ENCODE measurements around the gene RORC. TPM values are rescaled to one million over a fixed set of nuclear protein-coding genes. Genes with fewer than 3 reads are reported as not detected.

The RORC gene
- total and polyA plus RNA-seq, 7 donors: 0.27 to 18.0 (median 3.9) TPM; not detected in 1

DNA sequence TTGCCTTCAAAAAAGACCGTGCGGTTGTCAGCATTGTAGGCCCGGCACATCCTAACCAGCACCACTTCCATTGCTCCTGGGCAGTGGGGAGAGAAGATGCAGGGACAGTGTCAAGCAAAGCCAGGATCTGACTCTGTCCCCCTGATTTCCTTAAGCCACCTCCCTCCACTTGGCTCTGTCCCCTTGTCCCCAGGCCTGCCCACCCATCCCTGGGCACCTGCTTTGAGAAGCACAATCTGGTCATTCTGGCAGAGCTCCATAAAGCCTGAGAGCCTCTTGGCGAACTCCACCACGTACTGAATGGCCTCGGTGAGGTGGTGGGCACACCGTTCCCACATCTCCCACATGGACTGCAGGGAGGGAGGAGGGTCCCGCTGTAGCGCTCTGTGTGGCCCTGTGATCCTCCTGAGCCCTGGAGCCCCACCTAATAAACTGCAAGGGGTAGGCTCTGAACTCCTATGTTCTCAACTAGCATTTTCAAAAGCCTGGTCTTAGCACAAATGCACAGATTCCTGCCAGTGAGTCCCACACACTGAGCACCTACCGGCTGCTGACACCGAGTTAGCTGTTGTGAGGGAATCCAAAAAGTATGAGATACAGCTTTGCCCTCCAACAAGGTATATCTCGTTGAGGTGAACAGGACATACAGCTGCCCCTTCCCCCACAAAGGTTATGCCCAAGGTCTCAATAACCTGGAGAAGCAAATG, 18.2 kb downstream of the RORC start:
- 87 to 90% methylated on average over 12 of the region's 12 CpGs for WGBS, 2 donors
- intact Hi-C loops (cut with DNase I): no loop called here

DNA sequence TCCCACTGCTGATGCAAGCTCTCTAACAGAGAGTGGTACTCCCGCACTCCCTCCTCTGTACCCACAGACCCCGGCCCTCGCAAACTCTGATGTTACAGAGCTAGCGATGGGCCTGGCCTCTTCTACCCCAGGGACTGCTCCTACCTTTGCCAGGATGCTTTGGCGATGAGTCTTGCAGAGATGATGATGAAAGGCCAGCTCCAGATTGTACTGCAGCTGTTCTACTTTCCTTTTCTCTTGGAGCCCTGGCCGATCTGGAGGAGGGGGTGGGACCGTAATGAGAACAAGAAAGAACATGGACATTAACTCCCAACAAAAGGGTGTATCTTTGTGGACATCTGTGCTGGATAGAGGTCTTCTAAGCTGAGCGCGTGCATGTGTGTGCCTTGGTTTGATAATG, 20.4 kb downstream of the RORC start:
- intact Hi-C loops (cut with DNase I): no loop called here
- Histone ChIP-seq H3K9me3 (no peaks in the 10 kb centered on the region), H3K36me3 (no peaks in the 10 kb centered on the region), H3K4me3 (no peak overlapping the region), H3K27me3 (peaks cover 0 to 6% (median 0%) of the 10 kb centered on the region in 3 donors), H3K27ac (no peak overlapping the region), H3K4me1 (no peaks in the 10 kb centered on the region)
- TF ChIP-seq EP300 (IDR thresholded peaks at IDR 0.05) (no peak), POLR2AphosphoS5 (IDR thresholded peaks at IDR 0.05) (no peak), CTCF (IDR thresholded peaks at IDR 0.05) (no peak), POLR2A (IDR thresholded peaks at IDR 0.05) (no peak)
- WGBS, 2 donors: 89 to 96% methylated on average over 9 of the region's 9 CpGs
- DNase-seq: no peak

More for the DNA sequence above, 18.2 kb downstream of the RORC start:
- Histone ChIP-seq H3K9me3 (no peaks in the 10 kb centered on the region), H3K27me3 (no peaks in the 10 kb centered on the region), H3K36me3 (no peaks in the 10 kb centered on the region), H3K4me3 (no peak overlapping the region), H3K4me1 (no peaks in the 10 kb centered on the region), H3K27ac (no peak overlapping the region)
- DNase-seq: no peak
- TF ChIP-seq POLR2AphosphoS5 (IDR thresholded peaks at IDR 0.05) (no peak), EP300 (IDR thresholded peaks at IDR 0.05) (no peak), POLR2A (IDR thresholded peaks at IDR 0.05) (no peak), CTCF (IDR thresholded peaks at IDR 0.05) (no peak)

- no peak for TF ChIP-seq POLR2AphosphoS5 (IDR thresholded peaks at IDR 0.05)
- TF ChIP-seq POLR2A (IDR thresholded peaks at IDR 0.05): no peak
- TF ChIP-seq EP300 (IDR thresholded peaks at IDR 0.05): no peak
- no peak for TF ChIP-seq CTCF (IDR thresholded peaks at IDR 0.05)
- Histone ChIP-seq H3K36me3 (no peaks in the 10 kb centered on the region), H3K27ac (no peak overlapping the region), H3K4me3 (no peak overlapping the region), H3K4me1 (no peaks in the 10 kb centered on the region), H3K27me3 (peaks cover 0 to 8% (median 0%) of the 10 kb centered on the region in 3 donors), H3K9me3 (no peaks in the 10 kb centered on the region)
- intact Hi-C loops (cut with DNase I): no loop called here
- WGBS, 2 donors: 94 to 99% methylated on average over 1 of the region's 1 CpG
- DNase-seq: no peak
Observed at GRCh38 chr1:151809985-151810556, 21.5 kb downstream of the RORC start.

- no peak overlapping the region for H3K4me3 ChIP-seq
- no peaks in the 10 kb centered on the region for H3K36me3 ChIP-seq
- 67 to 77% methylated on average over 8 of the region's 8 CpGs for WGBS, 2 donors
- no peak for DNase-seq
- intact Hi-C loops (cut with DNase I): no loop called here
- no peak overlapping the region for H3K27ac ChIP-seq
- TF ChIP-seq EP300 (IDR thresholded peaks at IDR 0.05) (no peak), POLR2AphosphoS5 (IDR thresholded peaks at IDR 0.05) (no peak), POLR2A (IDR thresholded peaks at IDR 0.05) (no peak), CTCF (IDR thresholded peaks at IDR 0.05) (no peak)
- no peaks in the 10 kb centered on the region for H3K4me1 ChIP-seq
- no peaks in the 10 kb centered on the region for H3K9me3 ChIP-seq
- peaks cover 0 to 14% (median 0%) of the 10 kb centered on the region in 3 donors for H3K27me3 ChIP-seq
Observed at GRCh38 chr1:151809290-151809984, 22.2 kb downstream of the RORC start.

All from sigmoid colon (tissue), 7 donors.